OCI-LY3 (cell line): ENCODE data around the gene AP1M2.

Source experiments
- EZH2phosphoT487 ChIP-seq: fragments of 200-600 bp; shearing (Covaris generic); IDR thresholded peaks from 2 replicates; pipeline ENCODE4 v1.6.1; 2018; ENCODE audit warnings: antibody characterized with exemption, mixed run types, low read depth
- TF ChIP-seq, protein P1 (sequence below): fragments of 200-600, 300-600 bp; sonication (generic); IDR thresholded peaks from 2 replicates; pipeline ENCODE4 v1.5.1; 2014; ENCODE audit warnings: antibody characterized with exemption, low read length, low read depth

DNA sequence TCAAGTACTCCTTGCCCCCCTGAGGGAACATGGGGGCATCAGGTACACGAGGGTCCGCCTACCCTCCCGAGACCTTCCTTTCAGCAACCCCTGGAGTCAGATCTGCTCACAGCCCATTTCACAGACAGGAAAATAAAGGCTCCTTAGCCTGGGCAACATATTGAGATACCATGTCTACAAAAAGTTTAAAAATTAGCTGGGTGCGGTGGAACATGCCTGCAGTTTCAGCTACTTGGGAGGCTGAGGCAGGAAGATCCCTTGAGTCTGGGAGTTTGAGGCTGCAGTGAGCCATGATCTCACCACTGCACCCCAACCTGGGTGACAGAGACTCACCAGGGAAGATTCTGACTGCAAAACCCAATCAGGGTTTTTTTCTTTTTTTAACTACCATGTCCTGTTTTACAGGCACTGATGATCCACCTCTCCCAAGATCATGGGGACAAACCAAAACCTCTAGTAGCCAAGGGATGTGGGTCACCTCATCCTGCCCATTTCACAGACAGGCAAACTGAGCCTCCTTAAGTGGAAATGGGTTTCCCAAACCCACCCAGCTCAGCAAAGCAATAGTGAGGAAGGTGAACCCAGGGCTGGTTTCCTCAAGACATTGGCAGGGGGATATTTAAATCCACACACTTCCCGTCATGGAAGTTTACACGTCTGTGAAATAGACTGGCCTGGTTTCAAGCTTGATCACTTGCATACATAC is 11.9 kb downstream of the AP1M2 start:
- TF ChIP-seq, protein P1, sequence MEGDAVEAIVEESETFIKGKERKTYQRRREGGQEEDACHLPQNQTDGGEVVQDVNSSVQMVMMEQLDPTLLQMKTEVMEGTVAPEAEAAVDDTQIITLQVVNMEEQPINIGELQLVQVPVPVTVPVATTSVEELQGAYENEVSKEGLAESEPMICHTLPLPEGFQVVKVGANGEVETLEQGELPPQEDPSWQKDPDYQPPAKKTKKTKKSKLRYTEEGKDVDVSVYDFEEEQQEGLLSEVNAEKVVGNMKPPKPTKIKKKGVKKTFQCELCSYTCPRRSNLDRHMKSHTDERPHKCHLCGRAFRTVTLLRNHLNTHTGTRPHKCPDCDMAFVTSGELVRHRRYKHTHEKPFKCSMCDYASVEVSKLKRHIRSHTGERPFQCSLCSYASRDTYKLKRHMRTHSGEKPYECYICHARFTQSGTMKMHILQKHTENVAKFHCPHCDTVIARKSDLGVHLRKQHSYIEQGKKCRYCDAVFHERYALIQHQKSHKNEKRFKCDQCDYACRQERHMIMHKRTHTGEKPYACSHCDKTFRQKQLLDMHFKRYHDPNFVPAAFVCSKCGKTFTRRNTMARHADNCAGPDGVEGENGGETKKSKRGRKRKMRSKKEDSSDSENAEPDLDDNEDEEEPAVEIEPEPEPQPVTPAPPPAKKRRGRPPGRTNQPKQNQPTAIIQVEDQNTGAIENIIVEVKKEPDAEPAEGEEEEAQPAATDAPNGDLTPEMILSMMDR, result no peak
- TF ChIP-seq EZH2phosphoT487, result no peak
